GM13976 (cell line): ENCODE data around the gene VTN.

ENCODE experiments used
- DNase-seq: peaks from one replicate; pipeline ENCODE4 v3.0.0; 2012; ENCODE audit warnings: low spot score
- CTCF ChIP-seq: IDR thresholded peaks from 2 replicates; pipeline ENCODE4 v1.5.1; 2012; ENCODE audit warnings: borderline replicate concordance, mild to moderate bottlenecking; ENCODE audit not compliant: insufficient read depth; ENCODE audit errors: extremely low read depth, missing control alignments, control extremely low read depth
- in situ Hi-C: fragments of 300-500 bp; cut with MboI; formaldehyde crosslinking; loops from one replicate; pipeline ENCODE4 v1.12.0; 2022; ENCODE audit warnings: low sequenced_read_pairs, mixed read lengths, inconsistent platforms; ENCODE audit not compliant: unreplicated experiment

VTN gene

DNA sequence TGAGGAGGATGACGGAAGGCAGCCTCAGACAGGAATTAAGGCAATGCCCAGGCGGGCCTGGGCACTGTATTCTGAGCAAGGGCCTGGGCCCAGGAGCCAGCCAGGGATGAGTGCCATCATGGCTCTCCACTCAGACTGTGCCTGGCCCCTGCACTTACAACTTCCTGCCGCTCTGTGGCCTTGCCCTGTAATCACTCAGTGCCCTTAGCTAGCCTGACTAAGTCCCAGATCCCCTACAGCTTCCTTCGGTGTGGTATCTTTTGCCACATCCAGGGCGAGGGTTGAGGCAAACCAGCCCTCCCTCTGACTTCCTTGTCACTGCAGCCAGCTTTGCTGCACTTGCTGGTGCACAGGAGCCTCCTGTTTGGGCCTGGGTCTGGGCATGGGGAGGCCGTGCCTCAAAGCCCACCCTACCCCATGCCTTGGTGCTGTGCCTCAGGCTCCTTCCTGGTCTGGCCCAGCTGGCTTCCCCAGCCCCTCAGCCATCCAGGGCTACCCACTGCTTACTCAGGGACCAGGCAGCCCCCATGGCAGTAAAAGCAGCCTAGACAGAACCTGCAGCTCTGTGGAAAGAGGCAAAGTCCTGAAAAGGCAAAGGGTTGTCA, 26.6 kb upstream of the VTN start:
- no peak for DNase-seq
- no peak for TF ChIP-seq CTCF
- in situ Hi-C loops = no loop called here

- DNase-seq = no peak
- in situ Hi-C loops = no loop called here
- no peak for TF ChIP-seq CTCF
These were observed 25.9 kb upstream of the VTN start for GRCh38 chr17:28395968-28396367.

- in situ Hi-C loops = no loop called here
- DNase-seq = no peak
- no peak for TF ChIP-seq CTCF
These were observed 25.3 kb upstream of the VTN start for GRCh38 chr17:28395426-28395825.

- TF ChIP-seq CTCF = no peak
- in situ Hi-C loops = no loop called here
- DNase-seq = no peak
These were observed 24.4 kb upstream of the VTN start for GRCh38 chr17:28394337-28395116.

DNA sequence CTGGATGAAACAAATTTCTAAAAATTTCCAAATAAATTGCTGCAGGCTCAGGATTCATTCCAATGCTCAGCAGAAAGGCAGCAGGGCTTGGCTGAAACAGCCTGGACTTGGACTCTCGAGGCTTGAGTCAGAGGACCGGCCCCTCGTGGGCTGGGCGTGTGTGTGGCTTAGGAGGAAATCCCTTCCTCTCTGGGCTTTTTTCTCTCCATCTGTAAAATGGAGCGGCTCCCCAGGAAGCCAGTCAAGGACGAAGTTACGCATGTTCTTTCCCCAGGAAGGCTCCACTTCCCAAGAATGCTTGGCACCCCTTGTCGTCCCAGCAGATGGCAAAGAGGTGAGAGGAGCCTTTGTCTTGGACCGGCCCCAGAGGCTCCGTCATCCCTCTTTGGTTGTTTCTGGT, 22.4 kb upstream of the VTN start:
- DNase-seq = no peak
- in situ Hi-C loops = no loop called here
- TF ChIP-seq CTCF = no peak

DNA sequence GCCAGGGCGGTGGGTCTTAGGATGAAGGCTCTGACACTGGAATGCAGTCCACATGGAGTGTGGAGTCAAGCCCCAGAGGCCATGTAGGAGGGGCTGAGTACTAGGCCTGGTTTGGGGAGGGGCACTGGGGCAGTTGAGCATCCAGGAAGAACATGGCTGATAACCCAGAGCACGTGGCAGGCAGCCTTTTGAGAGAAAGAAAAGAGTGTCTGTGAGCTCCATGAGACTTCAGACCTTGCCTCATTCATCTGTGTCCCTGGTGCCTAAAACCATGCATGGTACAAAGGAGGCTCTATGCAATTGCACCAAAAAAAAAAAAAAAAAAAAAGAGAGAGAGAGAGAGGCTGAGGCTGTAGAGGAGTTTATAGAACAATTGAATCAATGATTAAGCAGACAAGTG, 21.3 kb upstream of the VTN start:
- TF ChIP-seq CTCF = no peak
- no peak for DNase-seq
- in situ Hi-C loops = no loop called here
